Left lung (tissue), 10 donors: Measurements from ENCODE around the gene GNLY. TPM values are rescaled to one million over a fixed set of nuclear protein-coding genes. Genes with fewer than 3 reads are reported as not detected.
"Not testable (repeated sequence)": the region's sequence is repeated elsewhere in the genome, so short reads cannot be mapped to it uniquely, and the experiment has no call there.

Experiments
- ATAC-seq: fragments of 200-7000 bp; cut with Tn5 transposase; one replicate; pipeline ENCODE4 v1.9.1; 2020; ENCODE audit warnings: moderate library complexity
- DNase-seq, 4 donors: peaks; one replicate each; pipeline ENCODE4 v3.0.0-alpha.2; 2013 to 2020
- H3K27ac ChIP-seq, 2 donors: fragments of 200-600 bp; sonication (generic) in 1 of 2; one replicate each; pipeline versions ENCODE4 v1.5.0 to v1.8.0; 2020 to 2021
- H3K27me3 ChIP-seq, 2 donors: fragments of 200-600 bp; sonication (generic) in 1 of 2; one replicate each; pipeline versions ENCODE4 v1.5.0 to v1.8.0; 2020 to 2021
- H3K36me3 ChIP-seq, 2 donors: fragments of 200-600 bp; sonication (generic) in 1 of 2; one replicate each; pipeline versions ENCODE4 v1.5.0 to v1.8.0; 2020 to 2021
- H3K4me1 ChIP-seq, 2 donors: fragments of 200-600 bp; one replicate each; pipeline ENCODE4 v1.8.0; 2021
- H3K4me3 ChIP-seq, 2 donors: fragments of 200-600 bp; sonication (generic) in 1 of 2; one replicate each; pipeline versions ENCODE4 v1.5.0 to v1.8.0; 2020 to 2021; ENCODE audit warnings: mild to moderate bottlenecking in 1 of 2
- H3K9me3 ChIP-seq, 2 donors: fragments of 200-600 bp; sonication (generic) in 1 of 2; one replicate each; pipeline versions ENCODE4 v1.5.0 to v1.8.0; 2020 to 2021
- intact Hi-C, 2 donors: fragments of 100-400 bp; cut with DNase I; formaldehyde crosslinking; loops; one replicate each; pipeline versions ENCODE4 v1.11.2 to v1.14.2; 2022
- polyA plus RNA-seq, 6 donors: library from polyadenylated mRNA; unstranded; fragments of 120-200 nt; gene quantifications; one replicate each; pipeline ENCODE4 v1.2.1, GENCODE V29; 2013; ENCODE audit not compliant: insufficient read length in 6 of 6
- total RNA-seq, 2 donors: library from RNA; stranded (reverse); fragmentation: NEBNext Ultra II Directional; extraction: Animal tissue kit (Norgen Biotek cat#: 25700); gene quantifications; one replicate each; pipeline ENCODE4 v1.2.1, GENCODE V29; 2021
- TF ChIP-seq, protein P1 (sequence below), 2 donors: fragments of 200-600 bp; sonication (generic) in 1 of 2; IDR thresholded peaks; one replicate each; pipeline versions ENCODE4 v1.5.0 to v1.8.0; 2021; ENCODE audit warnings: antibody characterized with exemption in 2 of 2
- donor health status: DM: no; HTN: yes; CAD: no.
- donor health status: DM: no; HTN: no; CAD: no.

The GNLY gene
- total and polyA plus RNA-seq, 8 donors: 0.90 to 10.5 (median 2.2) TPM

DNA sequence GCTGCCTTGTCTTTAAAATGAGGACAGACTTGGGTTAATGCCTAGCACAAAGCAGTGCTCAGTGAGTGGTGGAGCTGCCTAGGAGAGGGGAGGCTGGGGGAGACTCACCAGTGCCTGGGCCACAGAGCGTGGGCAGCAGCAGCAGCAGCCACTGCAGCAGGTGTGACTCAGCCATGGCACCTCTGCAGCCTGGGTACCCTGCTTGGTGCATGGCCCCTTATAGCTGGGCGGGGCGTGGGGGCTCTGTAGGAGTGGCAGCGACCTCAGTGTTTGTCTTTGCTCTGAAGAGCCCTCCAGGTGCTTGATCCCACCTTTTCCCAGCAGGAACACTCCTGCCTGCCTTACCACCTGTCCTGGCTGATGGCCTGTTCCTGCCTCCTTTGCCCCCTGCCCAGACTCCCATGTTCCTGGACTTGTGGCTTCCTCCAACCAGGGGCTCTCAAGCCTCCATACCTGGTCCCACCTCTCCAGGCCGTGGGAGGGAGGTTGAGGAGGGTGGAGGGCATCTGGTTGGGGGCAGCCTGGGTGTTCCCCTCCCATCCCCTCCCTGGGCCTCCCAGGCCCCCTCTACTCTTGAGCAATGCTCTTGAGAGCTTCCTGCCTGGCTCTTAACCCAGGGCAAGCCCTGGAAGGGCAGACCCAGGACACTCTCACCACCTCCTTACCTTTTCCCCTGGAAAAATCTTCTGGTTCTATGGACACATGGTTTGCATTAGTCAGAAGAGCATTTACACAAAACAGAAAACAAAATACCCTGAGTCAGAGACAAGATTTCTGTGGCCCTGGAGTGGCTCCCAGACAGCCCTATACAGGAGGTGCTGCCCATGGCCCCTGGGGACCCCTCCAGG lies 25.9 kb upstream of the GNLY start, which contains the start of gene SFTPB:
Gene SFTPB (minus strand): TSS at position 191 of the 848 bp plus-strand sequence. CDS start 16 bp downstream, at position 175.
- peak within 1 kb of the TSS; percentile 82 to 94 for H3K27ac ChIP-seq
- H3K4me3 ChIP-seq: peak within 1 kb of the TSS; percentile 35 to 36
- ATAC-seq (peak; percentile 54), DNase-seq (peak; percentile 26 to 90 (median 81))
- no peaks in the 10 kb centered on the region for H3K9me3 ChIP-seq
- no peaks in the 10 kb centered on the region for H3K27me3 ChIP-seq
- TF ChIP-seq, protein P1, sequence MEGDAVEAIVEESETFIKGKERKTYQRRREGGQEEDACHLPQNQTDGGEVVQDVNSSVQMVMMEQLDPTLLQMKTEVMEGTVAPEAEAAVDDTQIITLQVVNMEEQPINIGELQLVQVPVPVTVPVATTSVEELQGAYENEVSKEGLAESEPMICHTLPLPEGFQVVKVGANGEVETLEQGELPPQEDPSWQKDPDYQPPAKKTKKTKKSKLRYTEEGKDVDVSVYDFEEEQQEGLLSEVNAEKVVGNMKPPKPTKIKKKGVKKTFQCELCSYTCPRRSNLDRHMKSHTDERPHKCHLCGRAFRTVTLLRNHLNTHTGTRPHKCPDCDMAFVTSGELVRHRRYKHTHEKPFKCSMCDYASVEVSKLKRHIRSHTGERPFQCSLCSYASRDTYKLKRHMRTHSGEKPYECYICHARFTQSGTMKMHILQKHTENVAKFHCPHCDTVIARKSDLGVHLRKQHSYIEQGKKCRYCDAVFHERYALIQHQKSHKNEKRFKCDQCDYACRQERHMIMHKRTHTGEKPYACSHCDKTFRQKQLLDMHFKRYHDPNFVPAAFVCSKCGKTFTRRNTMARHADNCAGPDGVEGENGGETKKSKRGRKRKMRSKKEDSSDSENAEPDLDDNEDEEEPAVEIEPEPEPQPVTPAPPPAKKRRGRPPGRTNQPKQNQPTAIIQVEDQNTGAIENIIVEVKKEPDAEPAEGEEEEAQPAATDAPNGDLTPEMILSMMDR (IDR thresholded peaks at IDR 0.05): no peak
- H3K36me3 ChIP-seq: no peaks in the 10 kb centered on the region
- intact Hi-C loops: loop anchor here in 1 of 2 donors (5.0 kb wide), 1 partner anchor 44 kb away; no protein-coding TSS in a partner anchor
- peaks cover 0 to 53% of the 10 kb centered on the region in 2 donors for H3K4me1 ChIP-seq

GRCh38 chr2:85668857-85669142 lies 25.4 kb upstream of the GNLY start:
- no peak for ATAC-seq
- H3K27me3 ChIP-seq: no peaks in the 10 kb centered on the region
- H3K9me3 ChIP-seq: no peaks in the 10 kb centered on the region
- H3K36me3 ChIP-seq: no peaks in the 10 kb centered on the region
- intact Hi-C loops: loop anchor here in 1 of 2 donors (5.0 kb wide), 1 partner anchor 44 kb away; no protein-coding TSS in a partner anchor
- H3K27ac ChIP-seq: peak overlapping the region; percentile 61 to 62
- H3K4me3 ChIP-seq: no peak overlapping the region
- H3K4me1 ChIP-seq: peaks cover 0 to 54% of the 10 kb centered on the region in 2 donors
- DNase-seq: no peak
- TF ChIP-seq, protein P1 (IDR thresholded peaks at IDR 0.05): no peak

DNA sequence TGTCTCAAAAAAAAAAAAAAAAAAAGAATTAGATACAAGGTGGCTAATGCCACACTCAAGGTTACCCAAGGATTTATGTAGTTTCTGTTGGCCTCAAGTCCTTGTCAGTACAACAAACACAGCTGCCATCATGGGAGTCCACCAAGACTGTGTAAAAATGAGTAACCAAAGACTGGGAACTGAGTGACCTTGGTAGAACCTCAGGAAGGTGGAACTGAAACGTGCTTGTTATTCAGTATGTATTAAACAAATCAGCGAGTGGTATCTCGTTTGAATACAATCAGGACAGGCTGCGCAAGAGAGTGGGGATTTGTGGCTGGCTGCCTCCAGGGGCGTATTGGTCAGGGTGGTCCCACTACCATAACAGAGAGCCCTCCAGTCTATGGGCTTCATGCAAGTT lies 24.6 kb upstream of the GNLY start:
- DNase-seq (no peak), ATAC-seq (no peak)
- Histone ChIP-seq H3K36me3 (no peaks in the 10 kb centered on the region), H3K4me3 (no peak overlapping the region), H3K9me3 (no peaks in the 10 kb centered on the region), H3K4me1 (peaks cover 0 to 60% of the 10 kb centered on the region in 2 donors), H3K27ac (peak overlapping the region; percentile 23 to 61), H3K27me3 (no peaks in the 10 kb centered on the region)
- TF ChIP-seq, protein P1 (IDR thresholded peaks at IDR 0.05): no peak
- intact Hi-C loops: loop anchor here in 1 of 2 donors (5.0 kb wide), 1 partner anchor 43 kb away; no protein-coding TSS in a partner anchor

GRCh38 chr2:85670416-85670815 lies 23.7 kb upstream of the GNLY start:
- H3K4me1 ChIP-seq: peaks cover 0 to 69% of the 10 kb centered on the region in 2 donors
- H3K27me3 ChIP-seq, H3K36me3 ChIP-seq, DNase-seq, H3K27ac ChIP-seq, intact Hi-C loops, H3K4me3 ChIP-seq, ATAC-seq, H3K9me3 ChIP-seq: not testable (repeated sequence)

- DNase-seq (peak in 1 of 4 donors; percentile 14), ATAC-seq (no peak)
- H3K27ac ChIP-seq: peak overlapping the region in 1 of 2 donors; percentile 66
Measured at GRCh38 chr2:85672456-85672855, 21.7 kb upstream of the GNLY start.

More at GRCh38 chr2:85672456-85672855, 21.7 kb upstream of the GNLY start:
- H3K4me1 ChIP-seq: peaks cover 7 to 80% of the 10 kb centered on the region in 2 donors
- TF ChIP-seq, protein P1 (IDR thresholded peaks at IDR 0.05): no peak
- intact Hi-C loops: no loop called here
- no peaks in the 10 kb centered on the region for H3K9me3 ChIP-seq
- no peak overlapping the region for H3K4me3 ChIP-seq
- no peaks in the 10 kb centered on the region for H3K36me3 ChIP-seq
- H3K27me3 ChIP-seq: no peaks in the 10 kb centered on the region
